ENCODE data around the gene ANKRA2. TPM values are rescaled to one million over a fixed set of nuclear protein-coding genes. Genes with fewer than 3 reads are reported as not detected.

ANKRA2 gene
- total and polyA plus RNA-seq, 2 donors, result 25.5 to 59.2 TPM

GRCh38 chr5:73564675-73565074, 764 bp downstream of the ANKRA2 start:
- WGBS, result 2% methylated on average over 9 of the region's 9 CpGs
- H3K4me3 ChIP-seq (ENCODE audit: low read length in 2 of 2), result peak overlapping the region; percentile 69 to 88

GRCh38 chr5:73564018-73564417, 1.4 kb downstream of the ANKRA2 start:
- Histone ChIP-seq H3K9me3 (ENCODE audit: control insufficient read depth in 2 of 2, insufficient read depth in 1 of 2, low read length in 1 of 2) (no peaks in the 10 kb centered on the region), H3K27me3 (ENCODE audit: control insufficient read depth in 2 of 2, insufficient read depth in 1 of 2, low read length in 1 of 2) (no peaks in the 10 kb centered on the region), H3K36me3 (ENCODE audit: control insufficient read depth in 2 of 2, insufficient read depth in 2 of 2, low read length in 1 of 2) (peaks cover 12 to 13% of the 10 kb centered on the region in 2 donors), H3K4me1 (ENCODE audit: control insufficient read depth in 2 of 2, insufficient read depth in 2 of 2, low read length in 2 of 2) (peaks cover 9 to 10% of the 10 kb centered on the region in 2 donors), H3K4me3 (ENCODE audit: low read length in 2 of 2) (peak overlapping the region; percentile 69 to 88), H3K27ac (ENCODE audit: low read depth in 1 of 2, low read length in 1 of 2) (peak overlapping the region in 1 of 2 donors; percentile 81)
- peak in 1 of 9 donors; percentile 3 for DNase-seq (ENCODE audit: low read depth in 6 of 9, low spot score in 9 of 9)
- 59% methylated on average over 3 of the region's 3 CpGs for WGBS

More at GRCh38 chr5:73564675-73565074, 764 bp downstream of the ANKRA2 start:
- peak in 8 of 9 donors; percentile 2 to 48 (median 12) for DNase-seq (ENCODE audit: low read depth in 6 of 9, low spot score in 9 of 9)
- Histone ChIP-seq H3K27me3 (ENCODE audit: control insufficient read depth in 2 of 2, insufficient read depth in 1 of 2, low read length in 1 of 2) (no peaks in the 10 kb centered on the region), H3K27ac (ENCODE audit: low read depth in 1 of 2, low read length in 1 of 2) (peak overlapping the region; percentile 81 to 93), H3K36me3 (ENCODE audit: control insufficient read depth in 2 of 2, insufficient read depth in 2 of 2, low read length in 1 of 2) (peaks cover 11 to 15% of the 10 kb centered on the region in 2 donors), H3K4me1 (ENCODE audit: control insufficient read depth in 2 of 2, insufficient read depth in 2 of 2, low read length in 2 of 2) (peaks cover 9 to 10% of the 10 kb centered on the region in 2 donors), H3K9me3 (ENCODE audit: control insufficient read depth in 2 of 2, insufficient read depth in 1 of 2, low read length in 1 of 2) (no peaks in the 10 kb centered on the region)

DNA sequence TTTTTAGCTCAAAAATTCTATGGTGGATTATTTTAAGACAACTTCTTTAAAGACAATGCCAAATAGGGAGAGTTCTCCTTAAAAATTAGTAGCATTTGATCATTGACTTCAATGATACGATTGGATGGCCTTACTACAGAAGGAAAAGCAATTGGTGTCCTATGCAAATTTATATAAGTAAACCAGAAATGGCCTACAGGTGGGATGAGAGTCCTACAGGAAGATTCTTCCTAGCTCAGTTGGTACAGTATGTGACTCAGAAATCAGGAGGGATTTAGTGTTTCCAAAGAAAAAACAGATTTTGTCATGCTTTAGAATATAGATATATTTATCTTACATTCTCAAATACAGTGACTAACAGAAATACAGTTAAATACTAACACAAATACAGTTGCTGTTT, 6.5 kb downstream of the ANKRA2 start:
- no peaks in the 10 kb centered on the region for H3K27me3 ChIP-seq (ENCODE audit: control insufficient read depth in 2 of 2, insufficient read depth in 1 of 2, low read length in 1 of 2)
- H3K27ac ChIP-seq (ENCODE audit: low read depth in 1 of 2, low read length in 1 of 2), result no peak overlapping the region
- no peak overlapping the region for H3K4me3 ChIP-seq (ENCODE audit: low read length in 2 of 2)
- DNase-seq (ENCODE audit: low read depth in 6 of 9, low spot score in 9 of 9), result no peak
- WGBS, result 96% methylated on average over 1 of the region's 1 CpG
- peaks cover under 1 to 3% of the 10 kb centered on the region in 2 donors for H3K4me1 ChIP-seq (ENCODE audit: control insufficient read depth in 2 of 2, insufficient read depth in 2 of 2, low read length in 2 of 2)
- peaks cover 21 to 39% of the 10 kb centered on the region in 2 donors for H3K36me3 ChIP-seq (ENCODE audit: control insufficient read depth in 2 of 2, insufficient read depth in 2 of 2, low read length in 1 of 2)
- no peaks in the 10 kb centered on the region for H3K9me3 ChIP-seq (ENCODE audit: control insufficient read depth in 2 of 2, insufficient read depth in 1 of 2, low read length in 1 of 2)

GRCh38 chr5:73552642-73553041, 12.8 kb downstream of the ANKRA2 start:
- Histone ChIP-seq H3K36me3 (ENCODE audit: control insufficient read depth in 2 of 2, insufficient read depth in 2 of 2, low read length in 1 of 2) (peaks cover 8 to 27% of the 10 kb centered on the region in 2 donors), H3K27me3 (ENCODE audit: control insufficient read depth in 2 of 2, insufficient read depth in 1 of 2, low read length in 1 of 2) (no peaks in the 10 kb centered on the region)

GRCh38 chr5:73550016-73550415, 15.4 kb downstream of the ANKRA2 start:
- 92% methylated on average over 1 of the region's 1 CpG for WGBS
- H3K4me3 ChIP-seq (ENCODE audit: low read length in 2 of 2), result no peak overlapping the region
- no peaks in the 10 kb centered on the region for H3K4me1 ChIP-seq (ENCODE audit: control insufficient read depth in 2 of 2, insufficient read depth in 2 of 2, low read length in 2 of 2)
- DNase-seq (ENCODE audit: low read depth in 6 of 9, low spot score in 9 of 9), result no peak
- peaks cover 6 to 15% of the 10 kb centered on the region in 2 donors for H3K36me3 ChIP-seq (ENCODE audit: control insufficient read depth in 2 of 2, insufficient read depth in 2 of 2, low read length in 1 of 2)
- no peak overlapping the region for H3K27ac ChIP-seq (ENCODE audit: low read depth in 1 of 2, low read length in 1 of 2)
- no peaks in the 10 kb centered on the region for H3K9me3 ChIP-seq (ENCODE audit: control insufficient read depth in 2 of 2, insufficient read depth in 1 of 2, low read length in 1 of 2)
- H3K27me3 ChIP-seq (ENCODE audit: control insufficient read depth in 2 of 2, insufficient read depth in 1 of 2, low read length in 1 of 2), result no peaks in the 10 kb centered on the region

More at GRCh38 chr5:73552642-73553041, 12.8 kb downstream of the ANKRA2 start:
- Histone ChIP-seq H3K4me1 (ENCODE audit: control insufficient read depth in 2 of 2, insufficient read depth in 2 of 2, low read length in 2 of 2) (no peaks in the 10 kb centered on the region), H3K27ac (ENCODE audit: low read depth in 1 of 2, low read length in 1 of 2) (no peak overlapping the region), H3K4me3 (ENCODE audit: low read length in 2 of 2) (no peak overlapping the region), H3K9me3 (ENCODE audit: control insufficient read depth in 2 of 2, insufficient read depth in 1 of 2, low read length in 1 of 2) (no peaks in the 10 kb centered on the region)
- no peak for DNase-seq (ENCODE audit: low read depth in 6 of 9, low spot score in 9 of 9)

DNA sequence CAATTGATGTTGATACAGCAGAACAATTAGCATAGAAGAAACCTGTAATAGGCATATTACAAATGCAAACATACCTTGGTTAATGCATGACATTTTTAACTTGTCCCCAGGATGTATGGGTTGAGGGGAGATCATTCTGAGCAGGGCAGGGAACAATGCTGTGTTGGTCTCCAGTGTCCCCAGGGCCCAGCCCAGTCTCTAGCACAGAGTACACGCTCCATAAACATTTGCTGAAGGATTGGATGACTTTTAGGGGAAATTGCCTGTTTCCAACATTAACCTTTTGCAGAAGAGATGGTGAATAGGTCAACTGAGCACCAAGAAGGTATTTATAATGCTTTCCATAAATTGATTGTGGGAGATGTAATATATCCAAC, 20.0 kb downstream of the ANKRA2 start:
- H3K36me3 ChIP-seq (ENCODE audit: control insufficient read depth in 2 of 2, insufficient read depth in 2 of 2, low read length in 1 of 2), result no peaks in the 10 kb centered on the region
- no peak overlapping the region for H3K27ac ChIP-seq (ENCODE audit: low read depth in 1 of 2, low read length in 1 of 2)
- no peak overlapping the region for H3K4me3 ChIP-seq (ENCODE audit: low read length in 2 of 2)
- H3K4me1 ChIP-seq (ENCODE audit: control insufficient read depth in 2 of 2, insufficient read depth in 2 of 2, low read length in 2 of 2), result no peaks in the 10 kb centered on the region
- WGBS, result 89% methylated on average over 1 of the region's 1 CpG
- no peaks in the 10 kb centered on the region for H3K9me3 ChIP-seq (ENCODE audit: control insufficient read depth in 2 of 2, insufficient read depth in 1 of 2, low read length in 1 of 2)
- DNase-seq (ENCODE audit: low read depth in 6 of 9, low spot score in 9 of 9), result no peak
- H3K27me3 ChIP-seq (ENCODE audit: control insufficient read depth in 2 of 2, insufficient read depth in 1 of 2, low read length in 1 of 2), result peaks cover 0 to 8% of the 10 kb centered on the region in 2 donors

DNA sequence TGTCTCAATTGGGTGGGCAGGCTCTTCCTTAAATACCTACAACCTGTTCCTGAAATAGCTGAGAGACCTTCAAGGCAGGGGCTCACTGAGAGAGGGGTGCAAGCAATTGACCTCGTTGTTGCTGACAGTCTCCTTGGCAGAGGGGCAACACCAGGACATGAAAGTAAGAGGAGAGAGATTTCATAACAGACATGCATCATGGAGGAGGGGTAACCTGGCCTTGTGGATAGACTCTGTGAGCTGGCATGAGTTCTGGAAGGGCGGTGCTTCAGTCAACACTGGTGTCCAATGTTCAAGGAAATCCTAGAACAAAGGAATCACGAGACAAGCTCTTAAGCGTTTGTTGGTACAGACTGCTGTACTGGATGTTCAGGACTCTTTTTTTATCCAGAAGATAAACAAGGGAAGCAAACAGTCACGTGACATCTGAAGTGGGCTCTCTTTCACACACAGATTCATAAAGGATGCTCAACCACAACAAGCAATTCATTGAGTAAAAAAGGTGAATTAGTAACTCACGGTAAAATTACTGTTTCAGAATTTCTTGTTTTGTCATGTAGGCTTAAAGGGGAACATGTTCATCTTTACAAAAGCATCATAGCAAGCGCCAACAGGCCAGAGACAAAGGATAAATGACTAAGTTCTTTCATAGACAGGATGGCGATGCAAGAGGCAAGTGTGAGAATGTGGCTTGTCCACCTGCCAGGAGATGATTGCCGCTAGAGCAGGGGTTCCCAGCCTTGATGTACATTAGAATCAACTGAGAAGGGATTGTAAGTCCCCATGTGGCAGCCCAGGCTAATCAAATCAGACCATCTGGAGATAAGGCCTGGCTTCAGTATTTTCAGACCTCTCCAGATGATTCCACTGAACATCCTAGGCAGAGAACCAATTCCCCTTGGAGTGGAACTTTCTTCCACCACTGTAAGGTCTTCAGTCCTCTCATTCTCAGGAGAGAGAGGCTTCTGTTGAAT, 20.7 kb downstream of the ANKRA2 start:
- Histone ChIP-seq H3K4me3 (ENCODE audit: low read length in 2 of 2) (no peak overlapping the region), H3K36me3 (ENCODE audit: control insufficient read depth in 2 of 2, insufficient read depth in 2 of 2, low read length in 1 of 2) (no peaks in the 10 kb centered on the region), H3K4me1 (ENCODE audit: control insufficient read depth in 2 of 2, insufficient read depth in 2 of 2, low read length in 2 of 2) (no peaks in the 10 kb centered on the region), H3K27me3 (ENCODE audit: control insufficient read depth in 2 of 2, insufficient read depth in 1 of 2, low read length in 1 of 2) (peaks cover 0 to 13% of the 10 kb centered on the region in 2 donors), H3K9me3 (ENCODE audit: control insufficient read depth in 2 of 2, insufficient read depth in 1 of 2, low read length in 1 of 2) (no peaks in the 10 kb centered on the region), H3K27ac (ENCODE audit: low read depth in 1 of 2, low read length in 1 of 2) (no peak overlapping the region)
- no peak for DNase-seq (ENCODE audit: low read depth in 6 of 9, low spot score in 9 of 9)
- 89% methylated on average over 9 of the region's 9 CpGs for WGBS

- WGBS, result 85% methylated on average over 4 of the region's 4 CpGs
- Histone ChIP-seq H3K4me1 (ENCODE audit: control insufficient read depth in 2 of 2, insufficient read depth in 2 of 2, low read length in 2 of 2) (no peaks in the 10 kb centered on the region), H3K9me3 (ENCODE audit: control insufficient read depth in 2 of 2, insufficient read depth in 1 of 2, low read length in 1 of 2) (no peaks in the 10 kb centered on the region)
These were observed 23.4 kb downstream of the ANKRA2 start for GRCh38 chr5:73542020-73542419.

GRCh38 chr5:73540192-73540591, 25.2 kb downstream of the ANKRA2 start:
- H3K27me3 ChIP-seq (ENCODE audit: control insufficient read depth in 2 of 2, insufficient read depth in 1 of 2, low read length in 1 of 2), result peaks cover 0 to 13% of the 10 kb centered on the region in 2 donors
- H3K9me3 ChIP-seq (ENCODE audit: control insufficient read depth in 2 of 2, insufficient read depth in 1 of 2, low read length in 1 of 2), result no peaks in the 10 kb centered on the region
- H3K27ac ChIP-seq (ENCODE audit: low read depth in 1 of 2, low read length in 1 of 2), result no peak overlapping the region
- H3K4me1 ChIP-seq (ENCODE audit: control insufficient read depth in 2 of 2, insufficient read depth in 2 of 2, low read length in 2 of 2), result no peaks in the 10 kb centered on the region
- DNase-seq (ENCODE audit: low read depth in 6 of 9, low spot score in 9 of 9), result no peak
- no peaks in the 10 kb centered on the region for H3K36me3 ChIP-seq (ENCODE audit: control insufficient read depth in 2 of 2, insufficient read depth in 2 of 2, low read length in 1 of 2)
- no peak overlapping the region for H3K4me3 ChIP-seq (ENCODE audit: low read length in 2 of 2)
- 48% methylated on average over 3 of the region's 3 CpGs for WGBS

More at GRCh38 chr5:73542020-73542419, 23.4 kb downstream of the ANKRA2 start:
- DNase-seq (ENCODE audit: low read depth in 6 of 9, low spot score in 9 of 9), result no peak
- Histone ChIP-seq H3K36me3 (ENCODE audit: control insufficient read depth in 2 of 2, insufficient read depth in 2 of 2, low read length in 1 of 2) (no peaks in the 10 kb centered on the region), H3K27me3 (ENCODE audit: control insufficient read depth in 2 of 2, insufficient read depth in 1 of 2, low read length in 1 of 2) (peaks cover 0 to 13% of the 10 kb centered on the region in 2 donors), H3K4me3 (ENCODE audit: low read length in 2 of 2) (no peak overlapping the region), H3K27ac (ENCODE audit: low read depth in 1 of 2, low read length in 1 of 2) (no peak overlapping the region)
